Upper lobe of left lung (tissue), 4 donors: ENCODE measurements around the gene TCP11L1.

ENCODE experiments used
- EP300 ChIP-seq, 4 donors: sonication (generic); formaldehyde crosslinking; IDR thresholded peaks; one replicate each; pipeline ENCODE4 v1.5.1; 2017; ENCODE audit warnings: antibody characterized with exemption in 4 of 4, control low read depth in 2 of 4
- POLR2A ChIP-seq, 4 donors: fragments of 450-650 bp; IDR thresholded peaks; one replicate each; pipeline ENCODE4 v1.5.1; 2016 to 2017; ENCODE audit warnings: antibody characterized with exemption in 4 of 4, mild to moderate bottlenecking in 2 of 4
- TF ChIP-seq, protein P1 (sequence below), 6 experiments: fragments of 450-650 bp in 4 of 6; fragments of 200-600 bp in 2 of 6; sonication (generic) in 2 of 6; IDR thresholded peaks; one replicate each; pipeline ENCODE4 v1.5.1; 2016 to 2019; ENCODE audit warnings: antibody characterized with exemption in 6 of 6

DNA sequence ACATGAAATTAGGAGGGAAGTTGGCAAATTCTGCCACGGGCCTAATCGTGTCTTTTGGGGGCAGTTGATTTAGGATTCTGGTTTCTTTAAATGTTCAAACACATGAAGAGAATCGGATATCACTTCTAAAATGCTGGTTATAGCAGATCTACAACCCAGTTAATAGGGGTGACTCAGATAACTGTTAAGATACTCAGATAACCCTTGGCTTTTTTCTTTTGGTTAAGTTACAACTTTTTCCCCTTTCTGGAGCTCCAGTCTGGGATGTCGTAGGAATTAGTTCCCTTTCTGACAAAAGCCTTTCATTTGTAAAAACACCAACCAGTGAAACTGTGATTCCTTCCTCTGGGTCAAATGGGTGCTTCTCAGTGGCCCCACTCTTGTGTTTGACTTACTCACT lies 22.7 kb upstream of the TCP11L1 start:
- TF ChIP-seq POLR2A (IDR thresholded peaks at IDR 0.05) (no peak), EP300 (IDR thresholded peaks at IDR 0.05) (no peak)
- TF ChIP-seq, protein P1, sequence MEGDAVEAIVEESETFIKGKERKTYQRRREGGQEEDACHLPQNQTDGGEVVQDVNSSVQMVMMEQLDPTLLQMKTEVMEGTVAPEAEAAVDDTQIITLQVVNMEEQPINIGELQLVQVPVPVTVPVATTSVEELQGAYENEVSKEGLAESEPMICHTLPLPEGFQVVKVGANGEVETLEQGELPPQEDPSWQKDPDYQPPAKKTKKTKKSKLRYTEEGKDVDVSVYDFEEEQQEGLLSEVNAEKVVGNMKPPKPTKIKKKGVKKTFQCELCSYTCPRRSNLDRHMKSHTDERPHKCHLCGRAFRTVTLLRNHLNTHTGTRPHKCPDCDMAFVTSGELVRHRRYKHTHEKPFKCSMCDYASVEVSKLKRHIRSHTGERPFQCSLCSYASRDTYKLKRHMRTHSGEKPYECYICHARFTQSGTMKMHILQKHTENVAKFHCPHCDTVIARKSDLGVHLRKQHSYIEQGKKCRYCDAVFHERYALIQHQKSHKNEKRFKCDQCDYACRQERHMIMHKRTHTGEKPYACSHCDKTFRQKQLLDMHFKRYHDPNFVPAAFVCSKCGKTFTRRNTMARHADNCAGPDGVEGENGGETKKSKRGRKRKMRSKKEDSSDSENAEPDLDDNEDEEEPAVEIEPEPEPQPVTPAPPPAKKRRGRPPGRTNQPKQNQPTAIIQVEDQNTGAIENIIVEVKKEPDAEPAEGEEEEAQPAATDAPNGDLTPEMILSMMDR (IDR thresholded peaks at IDR 0.05) = no peak
